ENCODE data around the gene MRPL52. TPM values are rescaled to one million over a fixed set of nuclear protein-coding genes. Genes with fewer than 3 reads are reported as not detected.
A peak's percentile ranks its signal among the peaks of the same experiment; 100 is the strongest.
"Not testable (repeated sequence)": the region's sequence is repeated elsewhere in the genome, so short reads cannot be mapped to it uniquely, and the experiment has no call there.

Gene MRPL52
- total RNA-seq, 1 donor from 2014 or later = 182 TPM

DNA sequence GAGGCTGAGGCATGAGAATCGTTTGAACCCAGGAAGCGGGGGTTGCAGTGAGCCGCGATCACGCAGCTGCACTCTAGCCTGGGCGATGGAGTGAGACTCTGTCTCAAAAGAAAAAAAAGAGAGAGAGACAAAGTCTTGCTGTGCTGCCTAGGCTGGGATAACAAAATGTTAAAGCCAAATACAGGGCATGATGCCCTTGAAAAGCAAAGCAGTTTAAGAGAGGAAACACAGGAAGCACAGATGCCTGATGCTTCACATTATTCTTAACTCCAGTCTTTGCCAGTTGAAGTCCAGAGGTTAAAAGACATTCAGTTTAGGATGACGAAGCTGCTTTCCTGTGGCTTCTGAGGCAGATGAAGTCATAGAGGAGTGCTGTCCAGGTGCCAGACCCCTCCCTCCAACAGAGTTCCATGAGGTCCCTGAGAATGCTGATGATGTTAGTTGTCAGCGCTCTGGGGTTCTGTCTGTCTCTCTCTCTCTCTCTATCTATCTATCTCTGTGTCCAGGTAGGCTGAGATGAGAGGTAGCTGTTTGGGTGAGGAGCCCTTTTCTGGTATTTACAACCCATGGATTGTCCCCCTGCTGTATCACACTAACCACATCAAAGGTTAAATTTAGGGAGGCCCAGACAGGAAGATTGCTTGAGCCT lies 4.9 kb upstream of the MRPL52 start:
- no peak for FAIRE-seq
- DNase-seq (ENCODE audit: low read depth) = peak; percentile 97
- H3K27ac Mint-ChIP-seq (ENCODE audit: unreplicated experiment) = peak overlapping the region; percentile 99
- H3K9me3 ChIP-seq (ENCODE audit: insufficient read depth, low read depth, low read length) = no peaks in the 10 kb centered on the region
- no peaks in the 10 kb centered on the region for H3K36me3 ChIP-seq (ENCODE audit: insufficient read depth, low read length)
- no peaks in the 10 kb centered on the region for H3K36me3 Mint-ChIP-seq (ENCODE audit: low read depth, unreplicated experiment)
- peak overlapping the region; percentile 19 for H2AFZ ChIP-seq (ENCODE audit: low read depth, low read length)
- H3K27ac ChIP-seq (ENCODE audit: low read depth, low read length) = peak overlapping the region; percentile 78
- peaks cover 4% of the 10 kb centered on the region for H3K79me2 ChIP-seq (ENCODE audit: insufficient read depth, low read length)
- peak overlapping the region; percentile 8 for H3K4me3 Mint-ChIP-seq (ENCODE audit: unreplicated experiment)
- peaks cover 3% of the 10 kb centered on the region for H3K9me3 Mint-ChIP-seq (ENCODE audit: unreplicated experiment)
- H4K20me1 ChIP-seq (ENCODE audit: insufficient read depth, low read length) = no peaks in the 10 kb centered on the region
- no peaks in the 10 kb centered on the region for H3K27me3 ChIP-seq (ENCODE audit: insufficient read depth, low read length)
- H3K9ac ChIP-seq (ENCODE audit: low read length) = peak overlapping the region; percentile 70
- H3K4me3 ChIP-seq (ENCODE audit: insufficient read depth, low read depth, low read length) = peak overlapping the region; percentile 0
- H3K27me3 Mint-ChIP-seq (ENCODE audit: low read depth, unreplicated experiment) = no peaks in the 10 kb centered on the region
- peaks cover 17% of the 10 kb centered on the region for H3K4me1 ChIP-seq (ENCODE audit: insufficient read depth, low read length)
- TF ChIP-seq EZH2 (IDR thresholded peaks at IDR 0.05; ENCODE audit: insufficient read depth, low read length) = no peak
- TF ChIP-seq, protein P1, sequence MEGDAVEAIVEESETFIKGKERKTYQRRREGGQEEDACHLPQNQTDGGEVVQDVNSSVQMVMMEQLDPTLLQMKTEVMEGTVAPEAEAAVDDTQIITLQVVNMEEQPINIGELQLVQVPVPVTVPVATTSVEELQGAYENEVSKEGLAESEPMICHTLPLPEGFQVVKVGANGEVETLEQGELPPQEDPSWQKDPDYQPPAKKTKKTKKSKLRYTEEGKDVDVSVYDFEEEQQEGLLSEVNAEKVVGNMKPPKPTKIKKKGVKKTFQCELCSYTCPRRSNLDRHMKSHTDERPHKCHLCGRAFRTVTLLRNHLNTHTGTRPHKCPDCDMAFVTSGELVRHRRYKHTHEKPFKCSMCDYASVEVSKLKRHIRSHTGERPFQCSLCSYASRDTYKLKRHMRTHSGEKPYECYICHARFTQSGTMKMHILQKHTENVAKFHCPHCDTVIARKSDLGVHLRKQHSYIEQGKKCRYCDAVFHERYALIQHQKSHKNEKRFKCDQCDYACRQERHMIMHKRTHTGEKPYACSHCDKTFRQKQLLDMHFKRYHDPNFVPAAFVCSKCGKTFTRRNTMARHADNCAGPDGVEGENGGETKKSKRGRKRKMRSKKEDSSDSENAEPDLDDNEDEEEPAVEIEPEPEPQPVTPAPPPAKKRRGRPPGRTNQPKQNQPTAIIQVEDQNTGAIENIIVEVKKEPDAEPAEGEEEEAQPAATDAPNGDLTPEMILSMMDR (IDR thresholded peaks at IDR 0.05; ENCODE audit: insufficient read depth, low read depth, low read length) = no peak
- peaks cover 35% of the 10 kb centered on the region for H3K4me1 Mint-ChIP-seq (ENCODE audit: low read depth, unreplicated experiment)
- H3K4me2 ChIP-seq (ENCODE audit: low read length) = peak overlapping the region; percentile 65

DNA sequence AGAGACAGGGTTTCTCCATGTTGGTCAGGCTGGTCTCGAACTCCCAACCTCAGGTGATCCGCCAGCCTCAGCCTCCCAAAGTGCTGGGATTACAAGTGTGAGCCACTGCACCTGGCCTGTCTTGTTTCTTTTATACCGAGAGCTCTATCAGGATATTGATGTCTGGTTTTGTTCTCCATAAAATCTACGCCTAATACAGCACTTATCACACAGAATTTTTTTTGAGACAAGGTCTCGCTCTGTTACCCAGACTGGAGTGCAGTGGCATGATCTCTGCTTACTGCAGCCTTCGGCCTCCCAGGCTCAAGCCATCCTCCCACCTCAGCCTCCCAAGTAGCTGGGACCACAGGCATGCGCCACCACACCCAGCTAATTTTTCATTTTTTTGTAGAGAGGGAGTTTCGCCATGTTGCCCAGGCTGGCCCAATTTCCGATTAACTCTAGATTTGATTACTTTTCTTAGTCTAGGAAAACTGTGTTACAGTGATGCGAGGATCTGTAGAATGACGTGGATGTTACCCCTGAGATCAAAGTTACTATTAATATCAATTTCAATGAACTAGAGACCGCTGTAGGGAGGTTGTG lies 519 bp upstream of the MRPL52 start:
- peaks cover 16% of the 10 kb centered on the region for H3K4me1 Mint-ChIP-seq (ENCODE audit: low read depth, unreplicated experiment)

GRCh38 chr14:22830443-22831010 lies 840 bp downstream of the MRPL52 start:
- H3K4me2 ChIP-seq (ENCODE audit: low read length) = peak overlapping the region; percentile 95
- peak overlapping the region; percentile 99 for H3K27ac Mint-ChIP-seq (ENCODE audit: unreplicated experiment)
- peak overlapping the region; percentile 85 for H3K4me3 ChIP-seq (ENCODE audit: insufficient read depth, low read depth, low read length)
- H3K36me3 Mint-ChIP-seq (ENCODE audit: low read depth, unreplicated experiment) = peaks cover 5% of the 10 kb centered on the region
- peaks cover 3% of the 10 kb centered on the region for H3K9me3 Mint-ChIP-seq (ENCODE audit: unreplicated experiment)
- H3K4me3 Mint-ChIP-seq (ENCODE audit: unreplicated experiment) = peak overlapping the region; percentile 95
- peak overlapping the region; percentile 82 for H3K27ac ChIP-seq (ENCODE audit: low read depth, low read length)
- H4K20me1 ChIP-seq (ENCODE audit: insufficient read depth, low read length) = no peaks in the 10 kb centered on the region
- H2AFZ ChIP-seq (ENCODE audit: low read depth, low read length) = no peak overlapping the region
- peaks cover 6% of the 10 kb centered on the region for H3K4me1 ChIP-seq (ENCODE audit: insufficient read depth, low read length)
- peak overlapping the region; percentile 95 for H3K9ac ChIP-seq (ENCODE audit: low read length)
- H3K27me3 Mint-ChIP-seq (ENCODE audit: low read depth, unreplicated experiment) = no peaks in the 10 kb centered on the region
- DNase-seq (ENCODE audit: low read depth) (no peak), FAIRE-seq (no peak)
- no peaks in the 10 kb centered on the region for H3K27me3 ChIP-seq (ENCODE audit: insufficient read depth, low read length)
- peaks cover 28% of the 10 kb centered on the region for H3K79me2 ChIP-seq (ENCODE audit: insufficient read depth, low read length)
- peaks cover 8% of the 10 kb centered on the region for H3K4me1 Mint-ChIP-seq (ENCODE audit: low read depth, unreplicated experiment)
- TF ChIP-seq EZH2 (IDR thresholded peaks at IDR 0.05; ENCODE audit: insufficient read depth, low read length) = no peak
- TF ChIP-seq, protein P1 (IDR thresholded peaks at IDR 0.05; ENCODE audit: insufficient read depth, low read depth, low read length) = no peak
- peaks cover 24% of the 10 kb centered on the region for H3K36me3 ChIP-seq (ENCODE audit: insufficient read depth, low read length)
- H3K9me3 ChIP-seq (ENCODE audit: insufficient read depth, low read depth, low read length) = no peaks in the 10 kb centered on the region

More for the DNA sequence above, 519 bp upstream of the MRPL52 start:
- not testable (repeated sequence) for DNase-seq (ENCODE audit: low read depth); H4K20me1 ChIP-seq (ENCODE audit: insufficient read depth, low read length); FAIRE-seq; H3K27me3 ChIP-seq (ENCODE audit: insufficient read depth, low read length); H3K36me3 Mint-ChIP-seq (ENCODE audit: low read depth, unreplicated experiment); H3K9me3 ChIP-seq (ENCODE audit: insufficient read depth, low read depth, low read length); H3K27me3 Mint-ChIP-seq (ENCODE audit: low read depth, unreplicated experiment); H3K9me3 Mint-ChIP-seq (ENCODE audit: unreplicated experiment)
- peak overlapping the region; percentile 82 for H3K27ac ChIP-seq (ENCODE audit: low read depth, low read length)
- Mint-ChIP-seq H3K27ac (ENCODE audit: unreplicated experiment) (peak overlapping the region; percentile 99), H3K4me3 (ENCODE audit: unreplicated experiment) (peak overlapping the region; percentile 95)
- peaks cover 13% of the 10 kb centered on the region for H3K4me1 ChIP-seq (ENCODE audit: insufficient read depth, low read length)
- peaks cover 15% of the 10 kb centered on the region for H3K36me3 ChIP-seq (ENCODE audit: insufficient read depth, low read length)
- H3K9ac ChIP-seq (ENCODE audit: low read length) = peak overlapping the region; percentile 95
- H2AFZ ChIP-seq (ENCODE audit: low read depth, low read length) = peak overlapping the region; percentile 97
- H3K79me2 ChIP-seq (ENCODE audit: insufficient read depth, low read length) = peaks cover 28% of the 10 kb centered on the region
- H3K4me2 ChIP-seq (ENCODE audit: low read length) = peak overlapping the region; percentile 95
- H3K4me3 ChIP-seq (ENCODE audit: insufficient read depth, low read depth, low read length) = peak overlapping the region; percentile 85

Measured in astrocyte (in vitro differentiated cells and primary cell).